ENCODE data around the gene EHMT1.
"Not testable (repeated sequence)": the region's sequence is repeated elsewhere in the genome, so short reads cannot be mapped to it uniquely, and the experiment has no call there.

Gene EHMT1

DNA sequence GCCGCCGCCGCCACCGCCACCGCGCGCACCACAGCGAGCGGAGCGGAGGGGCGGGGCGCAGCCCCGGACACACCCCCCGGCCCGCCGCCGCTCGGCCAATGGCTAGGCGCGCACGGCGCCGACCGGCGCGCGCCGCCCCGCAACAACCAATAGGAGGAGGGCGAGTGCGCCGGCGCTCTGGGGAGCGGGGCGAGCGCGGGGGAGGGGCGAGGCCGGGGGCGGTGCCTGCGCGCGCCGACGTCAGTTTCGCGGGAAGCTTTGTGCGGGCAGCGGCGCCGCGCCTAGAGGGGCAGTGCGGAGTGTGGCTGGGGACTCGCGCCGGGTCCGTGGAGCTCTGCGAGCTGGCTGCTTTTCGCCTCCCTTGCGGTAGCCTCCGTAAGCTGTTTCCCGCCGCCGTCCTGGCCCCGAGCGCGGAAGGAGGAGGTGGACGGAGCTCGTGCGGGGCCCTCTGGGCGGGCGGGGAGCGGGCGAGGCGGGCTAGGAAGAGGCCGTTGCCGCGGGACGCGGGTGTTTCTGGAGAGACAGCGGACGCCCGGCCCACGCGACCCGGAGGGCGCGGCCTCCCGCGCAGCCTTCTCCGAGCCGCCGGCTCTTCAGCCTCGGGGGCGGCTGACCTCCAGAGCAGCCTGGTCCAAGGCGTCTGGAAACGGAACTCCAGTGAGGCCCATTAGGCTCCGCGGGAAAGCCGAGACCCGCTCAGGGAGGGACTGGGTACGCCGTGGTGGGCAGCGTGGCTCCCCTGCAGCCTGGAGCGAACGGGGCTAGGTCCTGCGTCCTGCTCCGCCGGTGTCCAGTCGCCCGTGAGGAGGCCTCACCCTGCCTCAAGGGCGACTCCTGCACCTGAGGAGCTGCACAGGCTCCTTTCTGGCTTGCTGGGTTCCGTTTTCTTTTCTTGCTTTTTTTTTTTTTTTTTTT lies 28.1 kb upstream of the EHMT1 start, which contains the start of gene ZMYND19:
Gene ZMYND19 (minus strand): TSS at position 44 of the 915 bp plus-strand sequence. CDS start 249 bp downstream, outside the sequence.
- peak; percentile 28 for DNase-seq

GRCh38 chr9:137592767-137593166 lies 26.0 kb upstream of the EHMT1 start:
- DNase-seq: no peak

GRCh38 chr9:137593176-137593575 lies 25.6 kb upstream of the EHMT1 start:
- no peak for DNase-seq

DNA sequence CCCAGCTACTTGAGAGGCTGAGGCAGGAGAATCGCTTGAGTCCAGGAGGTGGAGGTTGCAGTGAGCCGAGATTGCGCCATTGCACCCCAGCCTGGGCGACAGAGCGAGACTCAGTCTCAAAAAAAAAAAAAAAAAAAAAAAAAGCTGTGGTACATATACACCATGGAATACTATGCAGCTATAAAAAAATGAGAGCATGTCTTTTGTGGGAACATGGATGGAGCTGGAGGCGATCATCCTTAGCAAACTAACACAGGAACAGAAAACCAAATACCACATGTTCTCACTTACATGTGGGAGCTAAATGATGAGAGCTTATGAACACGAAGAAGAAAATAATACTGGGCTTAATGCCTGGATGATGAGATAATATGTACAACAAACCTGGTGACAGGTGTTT lies 22.2 kb upstream of the EHMT1 start:
- not testable (repeated sequence) for DNase-seq

DNA sequence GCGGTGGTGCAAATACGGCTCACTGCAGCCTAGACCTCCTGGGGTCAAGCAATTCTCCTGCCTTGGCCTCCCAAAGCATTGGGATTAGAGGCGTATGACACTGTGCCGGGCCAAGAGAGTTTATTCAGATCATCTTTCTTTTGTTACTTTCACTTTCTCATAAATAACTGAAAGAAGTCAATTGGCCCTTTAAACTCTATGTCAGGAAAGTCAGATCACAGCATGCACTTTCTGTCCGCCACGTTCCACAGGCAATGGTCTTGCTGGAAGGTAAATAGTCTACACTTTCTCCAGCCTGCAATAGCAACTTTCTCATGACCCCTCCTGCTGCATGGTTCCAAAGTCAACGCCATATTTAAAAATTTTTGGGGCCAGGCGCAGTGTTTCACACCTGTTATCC lies 19.9 kb upstream of the EHMT1 start:
- DNase-seq: no peak

GRCh38 chr9:137602661-137603060 lies 16.1 kb upstream of the EHMT1 start:
- DNase-seq: no peak

GRCh38 chr9:137603879-137604278 lies 14.9 kb upstream of the EHMT1 start:
- no peak for DNase-seq

DNA sequence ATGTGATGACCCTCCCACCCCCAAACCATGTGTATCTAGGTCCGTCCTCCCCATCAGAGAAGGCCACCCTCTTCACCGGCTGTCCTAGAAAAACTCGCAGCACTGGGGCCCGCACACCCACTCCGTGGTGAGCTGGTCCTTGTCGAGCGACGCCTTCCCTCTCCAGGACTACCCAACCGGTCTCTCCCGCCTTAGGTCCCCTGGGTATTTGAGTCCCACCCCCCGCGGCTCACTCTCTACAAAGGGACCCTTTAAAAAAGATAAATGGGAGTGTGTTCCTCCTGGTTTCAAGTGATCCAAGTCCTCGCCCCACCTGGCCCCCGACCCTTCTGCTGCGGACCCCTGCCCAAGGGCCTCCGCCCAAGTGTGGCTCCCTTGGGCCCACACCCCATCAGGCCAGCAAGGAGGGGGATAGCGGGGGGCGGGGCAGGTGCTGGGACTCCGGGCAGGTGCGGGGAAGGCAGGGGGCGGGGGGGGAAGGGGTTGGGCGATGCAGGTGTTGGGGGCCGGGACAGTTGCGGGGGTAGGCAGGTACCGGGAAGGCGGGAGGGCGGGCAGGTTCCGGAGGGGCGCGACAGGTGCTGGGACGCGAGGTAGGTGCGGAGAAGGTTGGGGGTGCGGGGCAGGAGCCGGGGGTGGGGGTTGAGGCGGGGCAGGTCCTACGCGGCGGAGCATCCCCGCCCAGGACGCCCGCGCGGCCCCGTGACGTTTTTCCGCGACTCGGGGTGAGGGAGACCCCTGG lies 14.3 kb upstream of the EHMT1 start:
- no peak for DNase-seq

DNA sequence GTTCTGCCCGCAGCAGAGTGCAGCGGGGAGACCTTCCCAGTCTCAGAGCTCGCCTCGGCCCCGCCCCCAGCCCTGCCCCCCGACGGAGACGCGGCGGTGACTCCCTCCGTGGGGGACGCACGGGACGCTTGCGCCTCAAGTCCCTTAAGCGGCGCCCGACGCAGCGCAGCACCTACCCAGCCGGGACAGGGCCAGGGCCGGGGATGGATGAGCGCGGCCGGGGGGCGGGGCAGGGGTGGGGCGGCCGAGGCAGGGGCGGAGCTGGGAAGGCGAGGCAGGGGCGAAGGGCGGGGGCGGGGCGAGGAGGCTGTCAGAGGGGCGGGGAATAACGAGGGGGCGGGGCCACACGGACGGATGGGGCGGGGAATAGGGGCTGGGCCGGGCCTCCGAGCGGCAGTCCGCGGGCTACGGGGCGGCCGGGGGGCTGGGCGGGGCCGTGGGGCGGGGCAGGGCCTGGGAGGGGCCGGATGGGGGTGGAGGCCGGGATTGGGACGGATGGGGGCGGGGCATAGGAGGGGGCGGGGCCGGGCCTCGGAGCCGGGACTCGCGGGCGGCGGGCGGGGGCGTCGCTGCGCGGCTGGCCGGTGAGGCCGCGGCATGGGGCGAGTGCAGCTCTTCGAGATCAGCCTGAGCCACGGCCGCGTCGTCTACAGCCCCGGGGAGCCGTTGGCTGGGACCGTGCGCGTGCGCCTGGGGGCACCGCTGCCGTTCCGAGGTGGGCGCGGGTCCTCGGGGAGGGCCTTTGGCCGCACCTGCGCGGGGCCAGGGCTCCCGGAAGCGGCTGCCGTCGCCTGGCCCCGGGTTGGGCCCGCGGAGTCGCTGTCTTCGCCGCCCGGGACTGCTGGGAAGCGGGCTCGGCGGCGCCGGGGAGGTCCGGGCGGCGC lies 13.4 kb upstream of the EHMT1 start, which contains the start of gene ARRDC1:
Gene ARRDC1 (plus strand): TSS at position 566 of the 884 bp plus-strand sequence. CDS start 32 bp downstream, at position 598.
- DNase-seq: peak; percentile 33

DNA sequence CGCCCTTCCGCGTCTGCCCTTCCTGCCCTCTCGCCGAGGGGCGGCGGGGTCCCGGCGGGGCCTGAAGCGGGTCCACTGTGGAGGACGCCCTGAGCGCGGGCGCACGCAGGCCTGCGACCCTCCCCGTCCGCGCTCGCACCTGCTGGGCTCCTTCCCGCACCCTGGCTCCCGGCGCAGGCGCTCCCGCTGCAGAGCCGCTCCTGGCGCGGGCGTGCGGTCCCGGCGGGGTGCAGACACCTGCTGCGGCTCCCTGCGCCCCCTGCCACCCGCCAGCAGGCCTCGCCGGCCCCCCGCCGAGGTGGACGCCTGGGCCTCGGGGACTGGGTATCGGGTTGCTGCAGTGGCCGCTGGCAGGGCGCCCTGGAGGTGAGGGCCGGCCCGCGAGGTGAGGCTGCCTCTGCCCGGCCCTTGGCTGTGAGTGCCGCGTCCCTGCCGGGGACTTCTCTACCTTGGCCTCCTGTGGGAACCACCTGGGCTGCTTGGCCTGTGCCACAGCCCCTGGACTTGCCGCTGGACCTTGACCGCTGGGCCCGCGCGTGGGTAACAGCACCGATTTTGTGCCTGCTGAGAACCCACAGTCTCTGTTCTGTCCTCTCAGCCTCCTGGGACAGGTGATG lies 12.7 kb upstream of the EHMT1 start:
- DNase-seq: no peak

DNA sequence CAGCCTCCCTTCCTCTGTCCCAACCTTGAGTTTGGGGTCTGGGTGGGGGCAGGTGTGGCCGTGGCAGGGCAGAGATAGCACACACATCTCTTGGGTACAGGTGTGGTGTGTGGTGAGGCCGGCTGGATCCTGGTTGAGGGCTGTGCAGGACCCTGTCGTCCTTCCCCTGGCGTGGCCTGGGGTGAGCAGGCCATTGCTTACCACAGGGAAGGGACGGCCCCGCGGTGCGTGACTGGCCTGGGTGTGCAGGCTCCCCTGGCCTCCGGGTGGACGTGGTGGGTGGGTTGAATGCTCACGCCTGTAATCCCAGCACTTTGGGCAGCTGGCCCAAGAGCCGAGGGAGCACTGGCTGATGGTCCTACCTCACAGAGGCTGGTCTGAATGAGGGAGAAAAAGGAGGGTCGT lies 12.1 kb upstream of the EHMT1 start:
- no peak for DNase-seq

DNA sequence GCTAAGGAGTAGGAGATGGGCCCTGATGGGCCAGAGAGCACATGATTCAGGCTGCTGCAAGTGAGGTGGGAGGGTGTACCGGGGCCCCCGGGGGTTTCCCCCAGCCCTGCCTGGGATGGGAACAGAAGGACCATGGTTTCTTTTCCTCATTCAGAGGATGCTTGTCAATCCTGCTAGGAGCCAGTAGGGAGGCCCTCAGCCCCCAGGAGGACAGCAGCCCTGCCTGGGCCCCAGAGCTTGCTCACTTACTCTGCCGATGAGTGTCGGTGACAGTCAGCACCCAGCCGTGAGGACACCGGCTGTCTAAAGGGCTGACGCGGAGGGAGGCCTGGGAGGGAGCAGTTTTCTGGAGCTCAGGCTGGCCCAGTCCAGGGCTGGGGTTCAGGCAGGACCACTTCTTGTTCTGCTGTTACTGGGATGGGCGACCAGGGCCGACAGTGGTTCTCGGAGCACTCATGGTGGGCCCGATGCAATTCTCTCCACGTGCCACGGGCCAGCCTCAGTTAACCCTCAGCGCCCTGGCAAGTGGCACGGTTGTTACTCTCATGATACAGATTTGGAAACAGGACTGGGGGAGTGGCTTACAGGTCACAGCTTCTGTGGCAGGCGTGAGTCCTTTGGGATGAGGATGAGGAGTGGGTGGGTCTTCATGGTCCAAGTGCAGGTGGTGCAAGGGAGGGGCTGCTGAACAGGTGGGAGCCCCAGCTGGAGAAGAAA lies 11.5 kb upstream of the EHMT1 start:
- DNase-seq: peak; percentile 47

GRCh38 chr9:137610944-137611343 lies 7.9 kb upstream of the EHMT1 start:
- DNase-seq: no peak

DNA sequence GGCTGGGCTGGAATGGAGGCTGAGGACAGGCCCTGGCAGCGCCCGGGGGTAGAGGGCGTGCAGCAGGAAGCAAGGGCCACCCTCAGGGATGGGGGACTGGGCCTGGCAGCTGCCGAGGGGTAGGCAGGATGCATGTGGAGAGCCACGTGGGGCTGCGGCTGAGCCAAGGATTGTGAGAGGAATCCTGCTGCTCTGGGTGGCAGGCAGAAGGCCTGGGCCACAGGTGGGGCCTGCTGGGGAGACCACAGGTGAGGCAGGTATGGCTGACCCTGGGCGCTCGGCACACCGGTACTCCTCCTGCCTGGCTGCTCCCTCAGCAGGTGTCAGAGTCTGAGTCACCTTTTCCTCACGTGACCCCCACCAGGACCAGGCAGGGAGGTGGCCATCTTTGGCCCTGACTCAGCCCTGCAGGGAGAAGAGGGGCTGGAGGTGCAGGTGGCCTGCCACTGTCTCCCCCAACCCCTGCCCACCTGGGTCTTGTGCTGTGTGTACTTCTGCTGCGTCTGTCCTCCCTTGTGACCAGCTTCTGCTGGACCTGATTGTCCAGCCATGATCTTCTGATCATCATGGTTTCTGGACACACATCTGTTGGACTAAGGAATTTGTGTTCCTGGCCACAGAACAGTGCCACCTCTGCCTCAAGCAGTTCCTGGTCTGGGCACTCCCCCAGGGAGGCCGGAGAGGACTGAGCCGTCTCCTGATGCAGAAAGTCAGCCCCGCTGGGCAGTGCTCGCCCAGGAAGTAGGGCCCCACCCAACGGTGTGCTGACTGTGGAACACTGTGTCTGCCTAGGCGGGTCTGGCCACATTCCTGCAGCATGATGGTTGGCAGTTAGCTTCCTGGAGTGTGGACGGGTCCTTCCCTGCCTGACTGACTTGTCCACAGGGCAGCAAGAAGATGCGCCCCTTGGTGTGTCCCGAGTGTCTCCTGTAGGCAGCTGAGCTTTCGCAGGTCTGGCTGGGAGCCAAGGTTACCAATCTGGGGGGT lies 6.9 kb upstream of the EHMT1 start:
- DNase-seq: no peak

- DNase-seq: no peak
Observed at GRCh38 chr9:137612741-137613142, 6.1 kb upstream of the EHMT1 start.

DNA sequence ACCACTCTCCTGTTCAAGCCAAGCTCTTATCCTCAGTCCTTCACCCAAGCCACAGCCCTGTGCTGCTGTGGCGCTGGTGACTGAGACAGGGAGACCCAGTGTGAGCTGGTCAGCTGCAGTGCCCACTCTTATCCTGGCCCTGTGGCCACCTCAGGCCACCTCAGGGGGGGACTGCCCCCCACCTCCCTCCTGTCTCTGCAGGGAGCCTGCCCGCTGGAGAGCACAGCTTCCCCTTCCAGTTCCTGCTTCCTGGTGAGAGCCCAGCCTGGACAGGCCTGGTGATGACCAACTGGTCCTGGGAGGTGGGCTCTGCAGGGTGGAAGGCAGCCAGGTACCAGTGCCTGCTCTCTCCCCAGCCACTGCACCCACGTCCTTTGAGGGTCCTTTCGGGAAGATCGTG lies 5.5 kb upstream of the EHMT1 start:
- no peak for DNase-seq

- no peak for DNase-seq
Observed at GRCh38 chr9:137613738-137614523, 4.9 kb upstream of the EHMT1 start.

DNA sequence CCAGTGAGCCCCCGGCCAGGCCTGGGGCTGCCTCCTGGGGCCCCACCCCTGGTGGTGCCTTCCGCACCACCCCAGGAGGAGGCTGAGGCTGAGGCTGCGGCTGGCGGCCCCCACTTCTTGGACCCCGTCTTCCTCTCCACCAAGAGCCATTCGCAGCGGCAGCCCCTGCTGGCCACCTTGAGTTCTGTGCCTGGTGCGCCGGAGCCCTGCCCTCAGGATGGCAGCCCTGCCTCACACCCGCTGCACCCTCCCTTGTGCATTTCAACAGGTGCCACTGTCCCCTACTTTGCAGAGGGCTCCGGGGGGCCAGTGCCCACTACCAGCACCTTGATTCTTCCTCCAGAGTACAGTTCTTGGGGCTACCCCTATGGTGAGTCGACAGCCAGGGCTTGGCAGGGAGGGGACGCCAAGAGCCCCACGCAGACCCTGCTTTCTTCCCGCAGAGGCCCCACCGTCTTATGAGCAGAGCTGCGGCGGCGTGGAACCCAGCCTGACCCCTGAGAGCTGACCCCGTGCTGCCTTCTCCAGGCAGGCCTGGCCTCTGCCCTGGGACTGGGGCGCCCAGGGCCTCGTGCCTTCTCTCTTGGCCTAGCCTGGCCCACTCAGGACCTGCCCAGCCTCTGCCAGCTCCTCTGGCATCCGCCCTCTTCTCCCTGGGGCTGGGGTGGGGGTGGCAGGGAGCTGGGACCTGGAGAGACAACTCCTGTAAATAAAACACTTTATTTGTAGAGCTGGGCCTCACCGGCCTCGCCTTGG lies 4.0 kb upstream of the EHMT1 start:
- no peak for DNase-seq

DNA sequence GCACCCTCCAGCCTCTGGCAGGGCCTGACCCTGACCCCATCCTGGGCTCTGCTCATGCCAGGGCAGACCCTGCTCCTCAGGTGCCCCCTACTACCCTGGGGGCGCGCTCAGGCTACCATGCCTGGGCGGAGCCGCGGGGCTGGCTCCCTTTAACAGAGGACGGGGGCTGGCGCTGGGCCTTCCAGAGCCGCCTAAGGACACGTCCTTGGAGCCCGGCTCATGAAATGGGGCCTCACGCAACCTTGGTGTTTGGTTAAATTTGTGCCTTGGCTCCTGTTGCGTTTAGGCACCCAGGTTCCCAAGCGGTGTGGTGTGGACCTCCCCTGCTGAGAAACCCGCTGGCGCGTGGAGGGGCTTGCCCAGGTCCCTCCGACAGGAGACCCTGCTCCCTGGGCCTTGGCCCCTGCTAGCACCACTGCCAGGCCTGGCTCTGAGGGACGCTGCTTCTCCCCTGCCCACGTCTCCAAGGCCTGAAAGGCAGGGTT lies 3.4 kb upstream of the EHMT1 start:
- no peak for DNase-seq
